Activated gamma-delta T cell treated with Interleukin-2 at 50 U/mL for 16 hours (primary cell): Measurements from ENCODE around the gene KLHL29.
"Not testable (repeated sequence)": the region's sequence is repeated elsewhere in the genome, so short reads cannot be mapped to it uniquely, and the experiment has no call there.

ENCODE experiments used
- DNase-seq: peaks from one replicate; pipeline ENCODE4 v3.0.0-alpha.2; 2020

Gene KLHL29

DNA sequence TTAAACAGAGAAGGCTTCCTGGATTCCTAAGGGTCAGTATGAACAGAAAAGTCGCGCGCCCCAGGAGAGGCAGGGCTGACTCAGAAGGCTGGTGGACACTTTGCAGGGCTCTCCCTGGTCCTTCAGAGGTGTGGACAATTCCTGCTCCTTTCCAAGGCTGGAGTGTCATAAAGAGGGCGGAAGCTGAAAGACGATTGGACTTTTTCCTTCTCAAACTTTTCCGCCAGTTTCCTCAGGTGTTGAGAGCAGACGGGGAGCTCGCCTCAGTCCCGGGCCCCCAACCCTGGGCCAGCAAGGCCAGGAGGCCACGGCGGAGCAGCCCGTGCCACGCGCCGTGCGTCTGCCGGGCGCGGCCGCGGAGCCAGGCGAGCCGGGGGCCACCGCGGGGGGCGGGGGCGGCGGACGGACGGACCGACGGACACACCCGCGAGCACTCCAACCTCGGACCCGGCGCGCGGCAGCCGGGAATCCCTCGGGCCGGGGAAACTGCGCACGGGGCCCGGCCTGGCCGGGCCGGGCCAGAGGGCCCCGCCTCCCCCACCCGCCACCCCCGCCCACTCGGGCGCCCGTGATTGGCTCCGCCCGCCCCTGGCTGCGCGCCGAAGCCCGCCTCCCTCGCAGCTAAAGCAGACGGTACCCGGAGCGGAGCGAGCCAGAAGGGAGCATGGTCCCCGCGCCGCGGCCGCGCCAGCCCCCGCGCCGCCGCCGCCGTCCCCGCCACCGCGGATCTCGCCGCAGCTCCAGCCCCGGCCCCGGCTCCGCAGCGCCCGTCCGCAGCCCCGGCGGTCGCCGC is at the start of gene KLHL29:
TSS of gene KLHL29 (plus strand) at position 629 of the 793 bp plus-strand sequence. CDS start 177,018 bp downstream, outside the sequence.
- peak; percentile 50 for DNase-seq

DNA sequence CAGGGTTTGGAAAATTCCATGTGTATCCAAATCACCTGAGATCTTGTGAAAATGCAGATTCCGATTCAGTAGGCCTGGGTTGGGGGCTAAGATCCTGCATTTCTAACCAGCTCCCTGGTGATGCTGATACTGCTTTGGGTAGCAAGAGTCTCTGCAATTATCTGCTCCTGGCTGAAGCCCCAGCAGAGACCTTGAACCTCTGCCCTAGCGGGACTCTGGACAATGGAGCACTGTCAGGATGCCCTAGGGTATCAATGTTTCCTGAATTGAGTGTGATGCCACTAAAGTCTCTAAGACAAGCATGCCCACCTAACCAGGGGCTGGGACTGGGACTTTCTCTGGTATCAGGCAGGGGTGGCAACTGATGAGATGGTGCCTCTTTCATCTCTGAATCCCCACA is 49.4 kb upstream of the KLHL29 start:
- no peak for DNase-seq

GRCh38 chr2:23342075-23342474 is 42.9 kb upstream of the KLHL29 start:
- DNase-seq, result no peak

GRCh38 chr2:23346029-23346428 is 39.0 kb upstream of the KLHL29 start:
- DNase-seq, result no peak

GRCh38 chr2:23346781-23347180 is 38.2 kb upstream of the KLHL29 start:
- no peak for DNase-seq

GRCh38 chr2:23347471-23348092 is 37.4 kb upstream of the KLHL29 start:
- DNase-seq, result no peak

DNA sequence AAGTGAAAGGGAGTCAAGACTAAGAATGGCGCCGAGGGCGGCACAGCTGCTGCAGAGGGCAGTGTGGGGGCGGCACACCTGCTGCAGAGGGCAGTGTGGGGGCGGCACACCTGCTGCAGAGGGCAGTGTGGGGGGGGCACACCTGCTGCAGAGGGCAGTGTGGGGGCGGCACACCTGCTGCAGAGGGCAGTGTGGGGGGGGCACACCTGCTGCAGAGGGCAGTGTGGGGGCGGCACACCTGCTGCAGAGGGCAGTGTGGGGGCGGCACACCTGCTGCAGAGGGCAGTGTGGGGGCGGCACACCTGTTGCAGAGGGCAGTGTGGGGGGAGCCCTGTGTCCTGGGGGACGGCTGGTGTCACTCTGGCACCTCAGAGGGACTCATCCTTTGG is 36.9 kb upstream of the KLHL29 start:
- not testable (repeated sequence) for DNase-seq

- no peak for DNase-seq
Measured at GRCh38 chr2:23349508-23349907, 35.5 kb upstream of the KLHL29 start.

DNA sequence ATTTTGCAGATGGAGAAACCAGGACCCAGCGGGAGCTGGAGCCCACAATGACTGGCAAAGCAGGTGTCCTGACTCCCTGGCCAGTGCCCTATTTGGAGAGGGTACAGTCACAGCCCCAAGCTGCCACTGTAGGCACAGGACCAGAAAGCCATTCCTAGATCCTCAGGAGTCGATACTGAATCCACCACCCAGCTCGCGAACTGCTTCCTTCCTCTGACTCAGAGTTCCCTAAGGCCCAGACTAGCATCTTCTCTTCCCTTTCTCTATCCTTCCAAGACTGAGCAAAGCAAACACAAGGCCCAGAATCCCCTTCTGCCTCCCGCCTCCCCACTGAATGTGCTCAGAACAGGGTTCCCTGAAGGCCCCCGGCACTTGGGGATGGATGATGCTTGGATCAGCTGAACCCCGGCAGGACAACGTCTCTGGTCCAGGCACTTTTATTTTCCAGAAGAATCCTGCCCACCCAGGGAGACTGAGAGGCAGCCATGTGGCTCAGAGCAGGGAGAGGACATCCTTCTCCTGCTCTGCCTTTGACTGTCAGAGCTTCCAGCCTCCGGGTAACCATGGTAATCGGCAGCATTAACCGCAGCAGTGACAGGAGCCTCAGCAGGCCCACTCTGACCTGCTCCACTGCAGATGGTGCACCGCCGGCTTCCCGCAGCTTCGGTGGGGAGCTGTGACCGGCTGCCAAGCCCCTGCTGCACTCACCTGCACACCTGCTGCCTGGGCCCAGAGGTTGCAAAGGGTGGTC is 34.8 kb upstream of the KLHL29 start:
- DNase-seq, result no peak

GRCh38 chr2:23350792-23351355 is 34.1 kb upstream of the KLHL29 start:
- no peak for DNase-seq

DNA sequence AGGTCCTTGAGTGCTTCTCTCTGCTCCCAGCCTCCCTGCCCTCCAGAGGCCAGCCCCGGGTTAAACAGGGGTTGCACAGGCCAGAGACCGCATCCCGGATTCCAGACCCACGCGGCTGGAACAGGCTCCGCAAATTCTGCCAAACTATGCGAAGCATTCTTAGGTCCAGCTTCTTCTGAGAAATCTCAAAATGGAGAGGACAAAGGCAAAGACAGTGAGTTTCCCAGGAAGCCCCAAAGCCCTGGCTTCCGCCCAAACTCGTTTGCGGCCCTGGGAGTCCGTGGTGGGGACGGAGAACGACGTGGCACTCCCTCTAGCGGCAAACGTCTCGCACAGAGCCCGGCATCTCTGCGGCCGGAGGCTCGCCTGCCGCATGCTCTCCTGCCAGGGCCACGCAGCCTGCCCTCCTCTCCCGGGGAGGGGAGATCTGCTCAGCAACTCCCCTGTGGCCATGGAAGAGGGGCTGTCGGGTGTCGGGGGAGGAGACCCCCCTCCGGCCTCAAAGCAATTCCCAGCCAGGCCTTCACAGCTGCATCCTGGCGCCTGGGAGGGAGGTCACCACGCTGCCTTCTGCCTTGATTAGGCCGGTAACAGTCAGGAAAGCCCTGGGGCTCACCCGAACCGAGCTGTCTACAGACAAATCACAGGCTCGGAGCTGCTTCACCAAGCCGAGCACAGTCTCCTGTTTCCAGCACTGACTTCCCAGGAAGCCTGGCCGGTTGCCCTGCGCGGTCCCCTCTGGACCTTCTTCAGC is 33.4 kb upstream of the KLHL29 start:
- peak; percentile 32 for DNase-seq

DNA sequence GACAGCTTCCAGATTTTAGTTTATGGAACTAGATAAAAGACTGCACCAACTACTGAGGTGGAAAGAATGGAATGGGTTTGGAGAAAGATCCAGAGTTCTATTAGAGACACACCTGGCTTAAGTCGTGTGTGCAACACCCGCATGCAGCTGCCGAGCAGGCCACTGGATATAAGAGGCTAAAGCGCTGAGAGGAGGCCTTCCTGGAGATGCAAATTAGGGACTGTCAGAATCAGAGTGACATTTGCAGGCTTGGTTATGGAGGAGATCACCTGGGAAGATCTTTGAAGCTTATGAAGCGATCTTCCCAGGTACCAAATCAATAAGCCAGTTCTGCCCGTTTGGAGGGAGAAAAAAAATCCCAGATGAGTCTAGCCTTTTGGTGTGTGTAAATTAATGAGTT is 30.4 kb upstream of the KLHL29 start:
- DNase-seq, result no peak

DNA sequence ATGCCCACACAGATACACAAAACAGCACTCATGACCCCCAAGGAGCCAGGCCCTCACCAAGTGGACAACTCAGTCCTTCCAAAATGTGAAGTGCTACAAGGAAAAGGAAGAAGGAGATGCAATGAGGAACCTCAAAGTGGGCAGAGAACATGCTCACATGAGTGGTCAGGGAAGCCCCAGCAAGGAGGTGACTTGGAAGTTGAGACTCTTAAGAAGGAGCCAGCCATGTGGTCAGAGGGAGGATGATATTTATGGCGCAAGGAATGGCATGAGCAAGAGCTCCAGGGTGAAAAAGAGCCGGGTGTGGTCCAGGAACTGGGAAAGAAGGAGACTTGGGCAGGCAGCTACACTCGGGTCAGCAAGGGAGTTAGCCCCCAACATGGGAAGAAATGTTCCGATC is 30.0 kb upstream of the KLHL29 start:
- DNase-seq, result no peak

DNA sequence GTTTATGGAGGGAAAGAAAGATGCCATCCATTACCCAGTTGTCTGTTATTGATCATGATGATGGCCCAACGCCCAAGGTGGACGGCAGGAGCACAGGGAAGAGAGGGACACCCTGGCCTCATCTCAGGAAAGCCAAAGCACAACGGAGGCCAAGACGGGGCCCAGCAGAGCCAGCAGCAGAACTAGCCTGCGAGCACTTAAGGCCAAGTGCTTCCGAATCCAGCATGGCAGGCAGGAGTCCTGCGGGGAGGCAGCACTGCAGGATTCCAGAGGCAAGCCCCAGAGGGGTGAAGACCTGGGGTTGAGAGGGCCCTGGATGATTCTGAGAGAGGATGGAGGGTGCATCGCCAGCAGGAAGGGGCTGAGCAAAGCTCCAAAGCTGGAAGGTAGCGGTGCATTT is 28.3 kb upstream of the KLHL29 start:
- DNase-seq, result no peak

DNA sequence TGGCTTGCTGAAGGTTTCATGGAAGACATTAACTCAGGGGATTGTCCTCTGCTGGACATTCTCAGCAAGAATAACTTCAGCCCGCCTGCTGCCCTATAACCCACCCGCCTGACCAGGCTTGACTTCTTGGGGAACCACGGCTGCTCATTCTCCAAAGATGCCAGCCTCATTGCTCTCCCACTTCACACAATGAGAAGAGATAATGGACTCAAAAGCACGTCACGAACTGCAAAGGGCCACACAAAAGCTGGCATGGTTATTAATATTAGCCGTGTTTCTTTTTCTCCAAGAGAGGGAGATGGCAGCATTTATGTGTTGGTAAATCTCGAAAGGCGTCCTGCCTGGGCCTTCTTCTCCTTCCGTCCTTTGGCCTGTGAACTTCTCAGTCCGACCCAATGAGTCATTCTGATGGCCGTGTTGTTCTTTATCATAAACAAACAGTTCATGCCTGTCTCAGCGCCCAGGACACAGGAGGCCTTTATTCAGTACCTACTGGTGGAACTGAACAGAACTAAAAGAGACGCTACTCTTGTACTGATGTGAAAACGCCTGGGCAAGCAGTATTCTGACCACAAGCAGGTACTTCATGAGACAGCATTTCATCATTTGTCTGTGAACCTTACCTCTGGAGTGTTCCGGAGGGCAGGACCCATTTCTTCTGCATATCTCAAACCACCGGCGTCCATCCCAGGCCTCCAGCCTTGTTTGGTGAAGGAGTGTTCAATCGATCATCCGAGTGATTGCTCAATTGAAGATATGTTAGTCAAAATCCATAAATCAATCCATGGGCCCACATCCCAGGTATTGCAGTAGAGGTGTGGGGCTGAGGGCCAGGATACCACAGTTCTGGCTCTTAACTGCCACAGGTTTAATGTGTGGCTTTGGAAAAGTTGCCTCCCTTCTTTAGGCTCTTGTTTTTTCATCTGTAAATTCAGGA is 25.1 kb upstream of the KLHL29 start:
- DNase-seq, result no peak

- DNase-seq, result no peak
Measured at GRCh38 chr2:23360571-23361125, 24.3 kb upstream of the KLHL29 start.

- no peak for DNase-seq
Measured at GRCh38 chr2:23361152-23361551, 23.8 kb upstream of the KLHL29 start.

- DNase-seq, result no peak
Measured at GRCh38 chr2:23363268-23363667, 21.7 kb upstream of the KLHL29 start.

DNA sequence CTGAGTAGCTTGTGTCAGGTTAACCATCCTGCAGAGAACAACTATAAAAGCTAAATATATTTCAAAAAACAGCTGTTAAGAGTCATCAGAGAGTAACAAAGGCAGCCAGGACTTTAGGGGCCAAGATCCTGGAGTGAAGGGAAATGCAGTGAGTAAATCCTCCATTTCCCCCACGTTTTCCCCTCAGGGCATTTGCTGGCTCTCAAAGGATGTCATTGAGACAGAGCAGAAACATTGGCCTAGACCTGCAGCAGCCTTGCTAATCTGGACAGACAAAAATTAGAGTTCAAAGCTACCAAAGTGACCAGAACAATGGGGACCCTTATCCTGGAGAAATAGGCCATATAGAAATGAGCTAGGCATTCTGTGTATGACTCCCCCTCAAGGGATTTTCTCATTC is 21.1 kb upstream of the KLHL29 start:
- DNase-seq, result no peak

DNA sequence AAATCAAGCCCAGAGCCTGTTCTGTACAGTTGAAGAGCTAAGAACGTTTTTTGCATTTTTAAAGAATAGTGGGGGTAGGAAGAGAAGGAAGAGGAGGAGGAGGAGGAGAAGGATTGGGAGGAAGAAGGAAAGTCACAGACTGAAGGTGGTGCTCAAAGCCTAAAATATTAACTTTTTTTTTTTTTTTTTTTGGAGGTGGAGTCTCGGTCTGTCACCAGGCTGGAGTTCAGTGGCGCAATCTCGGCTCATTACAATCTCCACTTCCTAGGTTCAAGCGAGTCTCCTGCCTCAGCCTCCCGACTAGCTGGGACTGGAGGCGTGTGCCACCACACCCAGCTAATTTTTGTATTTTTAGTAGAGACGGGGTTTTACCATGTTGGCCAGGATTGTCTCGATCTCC is 18.3 kb upstream of the KLHL29 start:
- no peak for DNase-seq

DNA sequence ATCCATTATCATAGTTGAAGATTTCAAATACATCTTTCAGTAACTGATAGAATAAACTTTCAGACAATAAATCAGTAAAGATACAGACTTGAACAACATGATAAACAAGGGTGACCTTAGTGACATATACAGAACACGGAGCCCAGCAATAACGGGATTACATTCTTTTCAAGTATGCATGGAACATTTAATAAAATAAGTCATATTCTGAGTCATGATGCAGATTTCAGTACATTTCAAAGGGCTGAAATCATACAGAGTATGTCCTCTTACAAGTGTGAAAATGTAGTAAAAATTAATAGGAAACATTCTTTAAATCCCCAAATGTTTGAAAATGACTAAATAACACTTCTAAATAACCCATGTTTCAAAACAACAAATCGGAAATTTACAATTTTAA is 17.2 kb upstream of the KLHL29 start:
- DNase-seq, result no peak
